HFF-Myc (cell line): ENCODE data around the gene GADD45B.

ENCODE experiments used
- DNase-seq: peaks from one replicate; pipeline ENCODE4 v3.0.0-alpha.2; 2011; ENCODE audit warnings: low read depth; ENCODE audit errors: extremely low read depth
- H3K4me3 ChIP-seq: replicated peaks from 2 replicates; pipeline ENCODE4 v1.5.1; 2011; ENCODE audit warnings: low read depth, mild to moderate bottlenecking, control low read depth, low read length
- TF ChIP-seq, protein P1 (sequence below): IDR thresholded peaks from 2 replicates; pipeline ENCODE4 v1.5.1; 2012; ENCODE audit warnings: mild to moderate bottlenecking, low read depth, low read length, control low read depth; ENCODE audit errors: missing control alignments

Gene GADD45B, protein sequence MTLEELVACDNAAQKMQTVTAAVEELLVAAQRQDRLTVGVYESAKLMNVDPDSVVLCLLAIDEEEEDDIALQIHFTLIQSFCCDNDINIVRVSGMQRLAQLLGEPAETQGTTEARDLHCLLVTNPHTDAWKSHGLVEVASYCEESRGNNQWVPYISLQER

DNA sequence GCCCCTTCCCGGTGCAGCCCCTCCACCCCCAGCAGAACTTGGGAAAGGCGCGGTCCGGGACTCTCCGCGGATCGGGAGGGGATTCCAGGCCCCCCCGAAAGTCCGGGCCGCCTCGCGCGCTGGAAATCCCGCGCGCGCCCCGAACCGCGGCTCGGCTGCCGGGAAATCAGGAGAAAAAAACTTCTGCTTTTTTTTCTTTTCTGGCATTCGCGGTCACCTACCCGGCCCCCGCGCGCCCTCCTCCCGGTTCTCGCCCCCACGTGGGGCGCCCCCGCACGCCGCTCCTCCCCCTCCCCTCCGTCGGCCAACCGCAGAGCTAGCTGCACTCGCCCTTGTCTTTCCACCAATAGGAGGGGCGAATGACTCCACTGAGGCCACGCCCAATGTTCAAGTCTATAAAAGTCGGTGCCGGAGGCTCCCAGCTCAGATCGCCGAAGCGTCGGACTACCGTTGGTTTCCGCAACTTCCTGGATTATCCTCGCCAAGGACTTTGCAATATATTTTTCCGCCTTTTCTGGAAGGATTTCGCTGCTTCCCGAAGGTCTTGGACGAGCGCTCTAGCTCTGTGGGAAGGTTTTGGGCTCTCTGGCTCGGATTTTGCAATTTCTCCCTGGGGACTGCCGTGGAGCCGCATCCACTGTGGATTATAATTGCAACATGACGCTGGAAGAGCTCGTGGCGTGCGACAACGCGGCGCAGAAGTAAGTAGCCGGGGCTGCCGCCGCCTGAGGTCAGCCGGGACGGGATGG lies at the start of gene GADD45B:
Gene GADD45B (plus strand): TSS at position 426 of the 749 bp plus-strand sequence. CDS start 232 bp downstream, at position 658.
- TF ChIP-seq, protein P1, sequence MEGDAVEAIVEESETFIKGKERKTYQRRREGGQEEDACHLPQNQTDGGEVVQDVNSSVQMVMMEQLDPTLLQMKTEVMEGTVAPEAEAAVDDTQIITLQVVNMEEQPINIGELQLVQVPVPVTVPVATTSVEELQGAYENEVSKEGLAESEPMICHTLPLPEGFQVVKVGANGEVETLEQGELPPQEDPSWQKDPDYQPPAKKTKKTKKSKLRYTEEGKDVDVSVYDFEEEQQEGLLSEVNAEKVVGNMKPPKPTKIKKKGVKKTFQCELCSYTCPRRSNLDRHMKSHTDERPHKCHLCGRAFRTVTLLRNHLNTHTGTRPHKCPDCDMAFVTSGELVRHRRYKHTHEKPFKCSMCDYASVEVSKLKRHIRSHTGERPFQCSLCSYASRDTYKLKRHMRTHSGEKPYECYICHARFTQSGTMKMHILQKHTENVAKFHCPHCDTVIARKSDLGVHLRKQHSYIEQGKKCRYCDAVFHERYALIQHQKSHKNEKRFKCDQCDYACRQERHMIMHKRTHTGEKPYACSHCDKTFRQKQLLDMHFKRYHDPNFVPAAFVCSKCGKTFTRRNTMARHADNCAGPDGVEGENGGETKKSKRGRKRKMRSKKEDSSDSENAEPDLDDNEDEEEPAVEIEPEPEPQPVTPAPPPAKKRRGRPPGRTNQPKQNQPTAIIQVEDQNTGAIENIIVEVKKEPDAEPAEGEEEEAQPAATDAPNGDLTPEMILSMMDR, result no peak
- peak; percentile 93 for DNase-seq
- H3K4me3 ChIP-seq, result peak within 1 kb of the TSS; percentile 95

DNA sequence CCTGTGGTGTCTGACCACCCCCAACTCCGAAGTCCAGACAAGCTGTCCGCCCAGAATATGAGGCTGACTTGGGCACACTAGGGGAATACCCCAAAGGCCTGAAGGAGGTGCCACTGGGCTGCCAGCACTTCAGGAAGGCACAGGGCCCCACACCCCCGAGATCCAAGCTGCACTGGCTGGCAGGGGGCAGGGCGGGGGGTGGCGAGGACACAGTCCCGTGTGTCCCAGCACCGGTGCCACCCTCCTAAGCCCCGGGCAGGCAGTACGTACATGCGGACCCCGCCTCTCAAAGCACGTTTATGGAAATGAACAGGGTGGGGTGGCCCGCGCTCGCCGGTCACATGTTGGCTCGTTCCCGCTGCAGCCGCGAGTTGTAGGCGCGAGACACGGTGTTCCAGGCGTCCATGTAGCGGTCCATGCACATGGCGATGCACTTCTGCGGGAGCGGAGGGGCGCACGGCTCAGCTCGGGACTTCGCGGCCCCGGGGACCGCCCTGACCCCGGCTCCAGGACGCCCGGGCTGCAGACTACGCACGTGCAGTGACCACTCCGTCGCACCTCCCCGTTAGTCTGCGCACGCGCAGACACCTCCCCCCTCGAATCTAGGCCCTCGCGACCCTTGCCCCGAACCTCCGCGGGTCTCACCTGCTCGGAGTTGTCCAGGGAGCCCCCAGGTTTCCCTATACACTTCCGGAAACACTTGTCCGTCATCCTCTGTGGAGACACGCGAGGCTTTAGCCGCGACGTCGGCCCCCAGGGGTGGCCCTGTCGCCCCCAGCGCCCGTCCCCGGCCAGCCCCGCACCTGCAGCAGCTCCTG lies 49.1 kb upstream of the GADD45B start:
- peak overlapping the region; percentile 76 for H3K4me3 ChIP-seq
- TF ChIP-seq, protein P1, result no peak
- DNase-seq, result no peak

DNA sequence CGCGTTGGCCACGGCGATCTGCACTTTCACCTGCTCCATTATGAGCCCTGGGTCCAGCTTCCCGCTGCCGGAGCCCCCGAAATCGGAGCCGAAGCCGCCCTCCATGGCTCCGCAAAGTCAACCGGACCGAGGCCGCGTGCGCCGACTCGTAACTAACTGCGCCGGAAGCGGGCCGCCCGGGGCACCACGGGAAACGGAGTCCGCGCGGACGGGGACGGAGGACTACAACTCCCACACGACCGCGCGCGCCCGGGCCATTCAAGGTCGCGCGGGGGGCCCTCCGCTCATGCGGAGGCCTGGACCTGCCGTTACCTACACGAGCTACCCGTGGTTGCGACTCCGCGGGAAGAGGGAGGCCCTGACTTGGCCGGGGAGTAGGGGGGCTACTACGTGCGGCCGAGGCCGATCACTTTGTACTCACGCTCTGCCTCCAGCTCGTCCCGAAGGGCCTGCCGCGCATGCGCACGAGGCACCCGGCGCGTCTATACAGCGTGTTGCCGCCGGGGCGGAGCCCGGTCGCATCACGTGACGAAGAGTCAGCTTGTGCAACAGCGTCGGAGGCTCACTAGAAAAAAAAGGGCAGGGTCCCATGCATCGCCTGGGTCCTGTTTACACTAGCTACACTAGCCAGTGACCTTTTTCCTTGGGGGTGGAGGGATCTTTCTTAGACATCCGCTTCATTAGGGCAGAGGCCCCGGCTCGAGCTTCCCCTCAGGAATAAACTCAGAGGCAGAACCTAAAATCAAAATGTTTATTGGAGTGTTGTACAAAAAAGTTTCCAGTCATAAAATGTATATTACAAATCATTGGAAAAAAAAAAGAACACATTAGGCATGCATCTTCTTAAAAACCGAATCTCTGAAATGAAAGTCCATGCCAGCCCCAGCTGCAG lies 48.3 kb upstream of the GADD45B start, which contains the start of gene TIMM13:
Gene TIMM13 (minus strand): TSS at position 158 of the 892 bp plus-strand sequence. CDS start 53 bp downstream, at position 105.
- TF ChIP-seq, protein P1, result no peak
- peak within 1 kb of the TSS; percentile 76 for H3K4me3 ChIP-seq
- peak; percentile 85 for DNase-seq

DNA sequence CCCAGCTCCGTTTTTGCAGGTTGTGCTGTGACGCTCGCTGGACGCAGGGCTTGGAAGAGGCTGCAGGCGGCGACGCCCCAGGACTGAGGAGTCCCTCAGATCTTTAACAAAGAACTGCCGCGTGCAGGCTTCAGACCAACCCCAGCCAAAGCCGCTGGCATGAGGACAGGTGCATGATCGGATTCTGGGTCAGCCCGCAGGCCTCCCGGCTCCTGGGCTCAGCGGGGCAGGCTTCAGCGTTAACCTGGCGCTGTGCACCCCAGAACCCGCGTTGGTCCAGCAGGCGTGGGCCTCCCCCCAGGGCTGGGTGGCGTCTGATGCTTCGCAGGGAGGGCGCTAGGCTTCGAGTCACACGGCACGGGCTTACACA lies 47.6 kb upstream of the GADD45B start:
- TF ChIP-seq, protein P1, result no peak
- DNase-seq, result no peak
- H3K4me3 ChIP-seq, result 0 out of 2 replicates have a peak overlapping the region, but pooled peaks have one; percentile 76

DNA sequence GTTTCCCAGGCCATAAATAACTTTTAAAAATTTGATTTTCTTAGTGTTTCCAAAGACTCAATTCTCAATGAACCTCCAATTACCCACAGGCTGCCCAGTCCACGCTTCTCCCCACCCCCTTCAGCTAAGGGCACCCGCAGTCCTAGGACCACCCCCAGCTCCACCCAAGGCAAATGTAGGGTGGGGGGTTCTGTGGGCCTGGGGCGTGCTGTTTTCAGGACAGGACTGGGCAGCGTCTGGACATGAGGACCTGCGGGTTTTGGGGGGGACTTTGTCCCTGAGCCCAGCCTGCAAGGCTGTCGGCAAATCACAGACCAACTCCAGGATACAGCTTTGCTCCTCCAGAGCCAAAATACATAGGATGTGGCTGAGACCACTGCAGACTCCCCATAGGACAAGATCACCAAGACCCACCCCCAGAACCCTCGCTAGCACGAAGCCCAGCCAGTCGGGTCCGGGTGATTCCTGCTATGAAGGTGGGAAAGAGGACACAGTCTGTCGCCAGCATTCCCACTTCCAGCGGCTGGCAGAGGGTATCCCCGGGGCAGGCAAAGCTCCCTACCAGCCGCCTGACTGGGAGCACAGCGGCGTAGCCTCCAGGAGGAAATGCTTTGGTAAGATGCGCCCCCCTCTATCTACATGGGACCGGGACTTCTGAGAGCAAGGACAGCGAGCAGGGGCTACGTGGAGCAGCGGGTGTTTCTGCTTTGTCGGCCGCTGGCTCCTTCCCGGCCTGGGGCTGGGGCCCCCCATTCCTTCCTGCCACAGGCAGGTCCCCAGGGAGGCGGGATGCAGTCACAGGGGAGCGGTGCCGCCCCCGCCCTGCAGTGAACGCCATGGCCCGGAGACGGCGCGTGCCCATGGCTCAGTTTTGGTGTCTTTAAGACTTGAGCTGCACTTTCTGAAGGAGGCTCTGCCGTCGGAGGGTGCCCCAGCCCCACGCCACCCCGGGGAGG lies 46.9 kb upstream of the GADD45B start:
- no peak overlapping the region for H3K4me3 ChIP-seq
- TF ChIP-seq, protein P1, result no peak
- no peak for DNase-seq
